IMR-90 (cell line): ENCODE measurements around the gene TEAD4. TPM values are rescaled to one million over a fixed set of nuclear protein-coding genes. Genes with fewer than 3 reads are reported as not detected.

Experiments
- ATAC-seq: fragments of 200-7000 bp; cut with Tn5 transposase; 2 replicates; pipeline ENCODE4 v1.9.1; 2020; ENCODE audit warnings: low read depth, mild to moderate bottlenecking, moderate library complexity
- BruUV-seq: library from RNA; stranded (reverse); fragments of 400-500 nt; replicated peaks from 2 replicates; lab custom pipeline; 2021; lab: Mats Ljungman, UMichigan
- CTCF ChIA-PET: fragments of 300-600 bp; formaldehyde crosslinking; extraction: SDS; loops from one replicate; lab custom pipeline; 2021; ENCODE audit warnings: antibody characterized with exemption; lab: Yijun Ruan, JAX
- POLR2A ChIA-PET: fragments of 300-600 bp; sonication (Branson Sonifier 250); formaldehyde crosslinking; loops from one replicate; lab custom pipeline; 2022; ENCODE audit warnings: antibody characterized with exemption; ENCODE audit not compliant: unreplicated experiment; lab: Charles Lee
- DNase-seq: peaks from one replicate; pipeline ENCODE4 v3.0.0; 2013
- H2AFZ ChIP-seq: replicated peaks from 2 replicates; pipeline ENCODE3; 2013; ENCODE audit warnings: low read length, mild to moderate bottlenecking; ENCODE audit not compliant: poor library complexity
- H2AK5ac ChIP-seq: 2 replicates; pipeline ENCODE4 v1.6.1; 2013; ENCODE audit warnings: low read depth, low read length, inconsistent platforms
- H2AK9ac ChIP-seq: replicated peaks from 2 replicates; pipeline ENCODE3; 2013; ENCODE audit warnings: mild to moderate bottlenecking, low read depth, low read length, moderate library complexity; ENCODE audit not compliant: poor library complexity
- H2BK120ac ChIP-seq: 2 replicates; pipeline ENCODE4 v1.6.1; 2013; ENCODE audit warnings: low read depth, low read length, inconsistent platforms
- H2BK15ac ChIP-seq: 3 replicates; pipeline ENCODE4 v1.6.1; 2013; ENCODE audit warnings: low read depth, low read length, inconsistent platforms
- H2BK20ac ChIP-seq: 2 replicates; pipeline ENCODE4 v1.6.1; 2013; ENCODE audit warnings: low read depth, mild to moderate bottlenecking, inconsistent platforms, low read length, moderate library complexity
- H2BK5ac ChIP-seq: 2 replicates; pipeline ENCODE4 v1.6.1; 2013; ENCODE audit warnings: mild to moderate bottlenecking, low read depth, low read length, inconsistent platforms; ENCODE audit not compliant: poor library complexity, severe bottlenecking
- H3K14ac ChIP-seq: replicated peaks from 2 replicates; pipeline ENCODE4 v1.6.1; 2013; ENCODE audit warnings: low read depth, low read length, inconsistent platforms
- H3K18ac ChIP-seq: 2 replicates; pipeline ENCODE4 v1.6.1; 2013; ENCODE audit warnings: low read depth, low read length, control low read depth
- H3K23ac ChIP-seq: 2 replicates; pipeline ENCODE4 v1.6.1; 2013; ENCODE audit warnings: low read depth, low read length, inconsistent platforms
- H3K27ac ChIP-seq: 2 replicates; pipeline ENCODE4 v1.5.1; 2013; ENCODE audit warnings: mild to moderate bottlenecking, control low read depth, low read length; ENCODE audit not compliant: insufficient read depth
- H3K27me3 ChIP-seq: 2 replicates; pipeline ENCODE4 v1.6.1; 2013; ENCODE audit warnings: low read length; ENCODE audit not compliant: control insufficient read depth, insufficient read depth
- H3K36me3 ChIP-seq: 2 replicates; pipeline ENCODE4 v1.6.1; 2013; ENCODE audit warnings: low read length, mixed read lengths; ENCODE audit not compliant: control insufficient read depth, insufficient read depth
- H3K4ac ChIP-seq: 2 replicates; pipeline ENCODE4 v1.6.1; 2013; ENCODE audit warnings: low read depth, low read length, inconsistent platforms
- H3K4me1 ChIP-seq: 2 replicates; pipeline ENCODE4 v1.6.1; 2013; ENCODE audit warnings: low read length, mixed read lengths; ENCODE audit not compliant: control insufficient read depth, insufficient read depth
- H3K4me2 ChIP-seq: 2 replicates; pipeline ENCODE4 v1.6.1; 2013; ENCODE audit warnings: low read depth, mild to moderate bottlenecking, control low read depth, low read length, moderate library complexity
- H3K4me3 ChIP-seq: 2 replicates; pipeline ENCODE4 v1.5.1; 2013; ENCODE audit warnings: low read depth, mild to moderate bottlenecking, control low read depth, low read length, moderate library complexity; ENCODE audit not compliant: insufficient read depth
- H3K56ac ChIP-seq: 2 replicates; pipeline ENCODE4 v1.6.1; 2013; ENCODE audit warnings: low read length, inconsistent platforms; ENCODE audit not compliant: insufficient read depth; ENCODE audit errors: extremely low read depth
- H3K79me1 ChIP-seq, 2 experiments: 2 replicates each; pipeline ENCODE4 v1.6.1; 2013; ENCODE audit warnings: low read length in 2 of 2, inconsistent platforms in 1 of 2, low read depth in 1 of 2
- H3K9ac ChIP-seq: 2 replicates; pipeline ENCODE4 v1.6.1; 2013; ENCODE audit warnings: low read depth, low read length, control low read depth
- H3K9me1 ChIP-seq: 2 replicates; pipeline ENCODE4 v1.6.1; 2013; ENCODE audit warnings: low read length, inconsistent platforms; ENCODE audit not compliant: insufficient read depth
- H3K9me3 ChIP-seq: 2 replicates; pipeline ENCODE4 v1.6.1; 2013; ENCODE audit warnings: low read length; ENCODE audit not compliant: control insufficient read depth, insufficient read depth
- H4K20me1 ChIP-seq: 2 replicates; pipeline ENCODE4 v1.6.1; 2013; ENCODE audit warnings: low read length, inconsistent platforms; ENCODE audit not compliant: insufficient read depth
- H4K5ac ChIP-seq: 2 replicates; pipeline ENCODE4 v1.6.1; 2013; ENCODE audit warnings: mild to moderate bottlenecking, low read depth, low read length, control low read depth
- H4K8ac ChIP-seq, 2 experiments: 2 replicates each; pipeline ENCODE4 v1.6.1; 2013; ENCODE audit warnings: low read depth in 2 of 2, low read length in 2 of 2, control low read depth in 1 of 2, inconsistent platforms in 1 of 2
- H4K91ac ChIP-seq: 2 replicates; pipeline ENCODE4 v1.6.1; 2013; ENCODE audit warnings: low read depth, low read length, inconsistent platforms; ENCODE audit not compliant: insufficient read depth
- FOS ChIP-seq: fragments of 150-350 bp; IDR thresholded peaks from 2 replicates; pipeline ENCODE4 v1.6.1; 2016; ENCODE audit warnings: low read depth, low read length
- MAZ ChIP-seq: IDR thresholded peaks from 2 replicates; pipeline ENCODE4 v1.6.1; 2012; ENCODE audit warnings: low read depth, mild to moderate bottlenecking, low read length, improper control_type of control experiment, moderate library complexity, borderline replicate concordance
- NFE2L2 ChIP-seq: fragments of 150-350 bp; IDR thresholded peaks from 2 replicates; pipeline ENCODE4 v1.6.1; 2016; ENCODE audit warnings: low read depth, mild to moderate bottlenecking, low read length
- RCOR1 ChIP-seq: IDR thresholded peaks from 2 replicates; pipeline ENCODE4 v1.6.1; 2012; ENCODE audit warnings: mild to moderate bottlenecking, low read length, improper control_type of control experiment; ENCODE audit not compliant: insufficient replicate concordance
- SMC3 ChIP-seq: fragments of 150-350 bp; IDR thresholded peaks from 2 replicates; pipeline ENCODE4 v1.6.1; 2016; ENCODE audit warnings: low read depth, mild to moderate bottlenecking, antibody characterized with exemption, low read length, moderate library complexity
- WGBS, 2 experiments: methylation state at CpG; one replicate each; pipeline versions ENCODE4 v1.1.5 to v1.1.7; 2013; ENCODE audit warnings: missing lambda C conversion rate in 2 of 2; ENCODE audit not compliant: insufficient read length in 1 of 2; ENCODE audit errors: extremely low coverage in 2 of 2; 5-methylcytosine and 5-hydroxymethylcytosine counted together
- dilution Hi-C: fragments of 300-500 bp; cut with HindIII; formaldehyde crosslinking; loops from one replicate; pipeline ENCODE4 v1.14.3; 2018; ENCODE audit warnings: low sequenced_read_pairs; ENCODE audit not compliant: unreplicated experiment
- in situ Hi-C: fragments of 300-500 bp; cut with MboI; formaldehyde crosslinking; loops from 3 replicates; pipeline ENCODE4 v1.14.3; 2019; ENCODE audit warnings: low sequenced_read_pairs, inconsistent platforms, mixed read lengths
- intact Hi-C: fragments of 100-400 bp; cut with micrococcal nuclease; formaldehyde crosslinking; loops from 2 replicates; pipeline ENCODE4 v1.10.0; 2022
- polyA plus RNA-seq, 3 experiments: library from polyadenylated mRNA; depleted of rRNA; stranded (reverse); fragments of >200 nt; gene quantifications; 2 replicates each; pipeline ENCODE4 v1.2.3, GENCODE V29; 2012; ENCODE audit warnings: low replicate concordance in 1 of 3
- total RNA-seq: library from RNA; depleted of rRNA; stranded (reverse); fragments of >200 nt; gene quantifications from 2 replicates; pipeline ENCODE4 v1.2.3, GENCODE V29; 2012
- TF ChIP-seq, protein P1 (sequence below): fragments of 150-350 bp; IDR thresholded peaks from 2 replicates; pipeline ENCODE4 v1.6.1; 2016; ENCODE audit warnings: low read depth, mild to moderate bottlenecking, low read length, moderate library complexity, borderline replicate concordance
- TF ChIP-seq, protein P2 (sequence below): conservative IDR thresholded peaks from 2 replicates; pipeline ENCODE4 v1.5.1; 2012; ENCODE audit warnings: mild to moderate bottlenecking, low read depth, low read length, improper control_type of control experiment
- TF ChIP-seq, protein P3 (sequence below): fragments of 150-350 bp; IDR thresholded peaks from 2 replicates; pipeline ENCODE4 v1.6.1; 2017; ENCODE audit warnings: mild to moderate bottlenecking, antibody characterized with exemption, low read length, low read depth

TEAD4 gene
- total and polyA plus RNA-seq, 2 of the 4 experiments (the other 2 are of a cell fraction), result 8.8 to 24.9 TPM

DNA sequence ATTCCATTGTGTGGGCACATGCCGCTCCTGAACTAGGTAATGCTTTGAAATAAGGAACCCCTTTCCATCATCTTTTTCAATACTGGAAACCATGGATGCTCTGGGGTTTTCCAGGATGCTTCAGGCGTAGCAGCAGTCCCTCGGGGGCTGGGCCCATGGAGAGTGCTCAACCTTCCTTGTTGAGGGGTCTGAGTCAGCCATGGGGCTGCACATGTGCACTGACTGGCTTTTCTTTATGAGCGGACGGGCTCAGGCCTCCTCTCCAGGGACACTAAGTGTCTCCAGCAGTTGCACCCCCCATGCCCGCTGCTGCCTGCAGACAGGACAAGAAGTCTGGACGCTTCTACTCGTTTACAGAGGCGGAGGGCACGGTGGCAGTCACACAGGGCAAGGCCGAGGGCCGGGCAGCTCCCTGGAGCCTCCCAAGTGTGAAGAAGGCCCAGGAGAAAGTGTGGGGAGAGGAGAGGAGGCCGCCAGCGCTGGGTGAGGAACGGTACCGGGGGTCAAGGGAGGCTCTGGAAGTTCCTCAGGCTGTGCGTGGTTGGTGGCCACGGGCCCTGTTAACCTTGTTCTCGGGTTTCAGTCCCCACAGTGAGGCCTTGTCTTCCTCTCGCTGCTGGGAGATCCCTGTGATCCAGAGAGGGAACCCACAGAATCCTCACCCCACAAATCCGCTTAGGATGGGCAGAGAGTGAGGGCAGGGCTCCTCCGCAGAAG lies 51.2 kb downstream of the TEAD4 start:
- H3K14ac ChIP-seq, result no peak overlapping the region
- H3K27ac ChIP-seq, result no peak overlapping the region
- H4K8ac ChIP-seq, result no peak overlapping the region
- no peak overlapping the region for H2BK15ac ChIP-seq
- ChIA-PET CTCF (no interaction called here), POLR2A (no interaction called here)
- H3K56ac ChIP-seq, result no peak overlapping the region
- H3K9me3 ChIP-seq, result no peaks in the 10 kb centered on the region
- H3K4me3 ChIP-seq, result no peak overlapping the region
- WGBS, 2 experiments, result 85% methylated on average over 9 of the region's 22 CpGs; no CpG with 5 or more reads in 1 of the 2 experiments
- in situ Hi-C loops, result no loop called here
- H3K4me1 ChIP-seq, result peaks cover 3% of the 10 kb centered on the region
- BruUV-seq, result no TSS peak
- dilution Hi-C loops, result no loop called here
- ATAC-seq, result no peak
- H2BK120ac ChIP-seq, result no peak overlapping the region
- no peak overlapping the region for H3K4me2 ChIP-seq
- no peak overlapping the region for H4K91ac ChIP-seq
- no peaks in the 10 kb centered on the region for H3K27me3 ChIP-seq
- no peak overlapping the region for H3K18ac ChIP-seq
- H3K79me1 ChIP-seq, result 0 out of 4 replicates have a peak, but pooled peaks cover 0 to 3% of the 10 kb centered on the region in 2 experiments
- peak overlapping the region; percentile 17 for H2AK9ac ChIP-seq
- TF ChIP-seq SMC3 (no peak), NFE2L2 (no peak), MAZ (no peak), RCOR1 (no peak), FOS (no peak)
- TF ChIP-seq, protein P1, sequence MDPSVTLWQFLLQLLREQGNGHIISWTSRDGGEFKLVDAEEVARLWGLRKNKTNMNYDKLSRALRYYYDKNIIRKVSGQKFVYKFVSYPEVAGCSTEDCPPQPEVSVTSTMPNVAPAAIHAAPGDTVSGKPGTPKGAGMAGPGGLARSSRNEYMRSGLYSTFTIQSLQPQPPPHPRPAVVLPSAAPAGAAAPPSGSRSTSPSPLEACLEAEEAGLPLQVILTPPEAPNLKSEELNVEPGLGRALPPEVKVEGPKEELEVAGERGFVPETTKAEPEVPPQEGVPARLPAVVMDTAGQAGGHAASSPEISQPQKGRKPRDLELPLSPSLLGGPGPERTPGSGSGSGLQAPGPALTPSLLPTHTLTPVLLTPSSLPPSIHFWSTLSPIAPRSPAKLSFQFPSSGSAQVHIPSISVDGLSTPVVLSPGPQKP, result no peak
- TF ChIP-seq, protein P2, sequence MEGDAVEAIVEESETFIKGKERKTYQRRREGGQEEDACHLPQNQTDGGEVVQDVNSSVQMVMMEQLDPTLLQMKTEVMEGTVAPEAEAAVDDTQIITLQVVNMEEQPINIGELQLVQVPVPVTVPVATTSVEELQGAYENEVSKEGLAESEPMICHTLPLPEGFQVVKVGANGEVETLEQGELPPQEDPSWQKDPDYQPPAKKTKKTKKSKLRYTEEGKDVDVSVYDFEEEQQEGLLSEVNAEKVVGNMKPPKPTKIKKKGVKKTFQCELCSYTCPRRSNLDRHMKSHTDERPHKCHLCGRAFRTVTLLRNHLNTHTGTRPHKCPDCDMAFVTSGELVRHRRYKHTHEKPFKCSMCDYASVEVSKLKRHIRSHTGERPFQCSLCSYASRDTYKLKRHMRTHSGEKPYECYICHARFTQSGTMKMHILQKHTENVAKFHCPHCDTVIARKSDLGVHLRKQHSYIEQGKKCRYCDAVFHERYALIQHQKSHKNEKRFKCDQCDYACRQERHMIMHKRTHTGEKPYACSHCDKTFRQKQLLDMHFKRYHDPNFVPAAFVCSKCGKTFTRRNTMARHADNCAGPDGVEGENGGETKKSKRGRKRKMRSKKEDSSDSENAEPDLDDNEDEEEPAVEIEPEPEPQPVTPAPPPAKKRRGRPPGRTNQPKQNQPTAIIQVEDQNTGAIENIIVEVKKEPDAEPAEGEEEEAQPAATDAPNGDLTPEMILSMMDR, result no peak
- TF ChIP-seq, protein P3, sequence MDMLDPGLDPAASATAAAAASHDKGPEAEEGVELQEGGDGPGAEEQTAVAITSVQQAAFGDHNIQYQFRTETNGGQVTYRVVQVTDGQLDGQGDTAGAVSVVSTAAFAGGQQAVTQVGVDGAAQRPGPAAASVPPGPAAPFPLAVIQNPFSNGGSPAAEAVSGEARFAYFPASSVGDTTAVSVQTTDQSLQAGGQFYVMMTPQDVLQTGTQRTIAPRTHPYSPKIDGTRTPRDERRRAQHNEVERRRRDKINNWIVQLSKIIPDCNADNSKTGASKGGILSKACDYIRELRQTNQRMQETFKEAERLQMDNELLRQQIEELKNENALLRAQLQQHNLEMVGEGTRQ, result no peak
- H2AK5ac ChIP-seq, result no peak overlapping the region
- H2AFZ ChIP-seq, result no peak overlapping the region
- no peak for DNase-seq
- no peak overlapping the region for H2BK5ac ChIP-seq
- H3K9me1 ChIP-seq, result peaks cover 10% of the 10 kb centered on the region; the same call in 1 of the 2 replicates
- H3K4ac ChIP-seq, result no peak overlapping the region
- H3K9ac ChIP-seq, result no peak overlapping the region
- no peaks in the 10 kb centered on the region; the same call in 1 of the 2 replicates for H4K20me1 ChIP-seq
- H4K5ac ChIP-seq, result no peak overlapping the region
- intact Hi-C loops, result no loop called here
- no peak overlapping the region for H2BK20ac ChIP-seq
- no peak overlapping the region for H3K23ac ChIP-seq
- H3K36me3 ChIP-seq, result peaks cover 3% of the 10 kb centered on the region
